Brain microvascular endothelial cell (primary cell): ENCODE data around the gene MAP1B.

Experiments
- DNase-seq: peaks from one replicate; pipeline ENCODE4 v3.0.0-alpha.2; 2020
- H3K27ac ChIP-seq: fragments of 250-450 bp; sonication (Bioruptor Pico); 2 replicates; pipeline ENCODE4 v1.5.1; 2020; ENCODE audit warnings: mild to moderate bottlenecking, moderate library complexity
- H3K27me3 ChIP-seq: fragments of 250-450 bp; sonication (Bioruptor Pico); replicated peaks from 2 replicates; pipeline ENCODE4 v1.5.1; 2020; ENCODE audit warnings: mild to moderate bottlenecking
- H3K36me3 ChIP-seq: fragments of 250-450 bp; sonication (Bioruptor Pico); replicated peaks from 2 replicates; pipeline ENCODE4 v1.5.1; 2020; ENCODE audit warnings: mild to moderate bottlenecking
- H3K4me3 ChIP-seq: 2 replicates; pipeline ENCODE4 v1.5.1; 2011; ENCODE audit warnings: low read depth, mild to moderate bottlenecking, control low read depth, low read length, moderate library complexity
- CTCF ChIP-seq: IDR thresholded peaks from 2 replicates; pipeline ENCODE4 v1.5.1; 2011; ENCODE audit warnings: low read depth, mild to moderate bottlenecking, moderate library complexity, low read length, control low read depth, inconsistent platforms; ENCODE audit errors: missing control alignments
- in situ Hi-C: cut with HindIII; loops from 2 replicates; pipeline ENCODE4 v1.10.0; 2017; ENCODE audit warnings: low sequenced_read_pairs, low pct_ligation_motif_present

Gene MAP1B

GRCh38 chr5:72202331-72202825 lies 95.1 kb downstream of the MAP1B start:
- Histone ChIP-seq H3K27me3 (no peaks in the 10 kb centered on the region), H3K36me3 (peaks cover 80% of the 10 kb centered on the region), H3K27ac (no peak overlapping the region), H3K4me3 (no peak overlapping the region)
- in situ Hi-C loops: no loop called here
- DNase-seq: no peak
- no peak for TF ChIP-seq CTCF

GRCh38 chr5:72203251-72203845 lies 96.1 kb downstream of the MAP1B start:
- H3K36me3 ChIP-seq: peaks cover 75% of the 10 kb centered on the region
- peak; percentile 25 for DNase-seq
- no peak for TF ChIP-seq CTCF
- H3K27ac ChIP-seq: peak overlapping the region; percentile 12
- in situ Hi-C loops: no loop called here
- no peaks in the 10 kb centered on the region for H3K27me3 ChIP-seq
- H3K4me3 ChIP-seq: no peak overlapping the region

DNA sequence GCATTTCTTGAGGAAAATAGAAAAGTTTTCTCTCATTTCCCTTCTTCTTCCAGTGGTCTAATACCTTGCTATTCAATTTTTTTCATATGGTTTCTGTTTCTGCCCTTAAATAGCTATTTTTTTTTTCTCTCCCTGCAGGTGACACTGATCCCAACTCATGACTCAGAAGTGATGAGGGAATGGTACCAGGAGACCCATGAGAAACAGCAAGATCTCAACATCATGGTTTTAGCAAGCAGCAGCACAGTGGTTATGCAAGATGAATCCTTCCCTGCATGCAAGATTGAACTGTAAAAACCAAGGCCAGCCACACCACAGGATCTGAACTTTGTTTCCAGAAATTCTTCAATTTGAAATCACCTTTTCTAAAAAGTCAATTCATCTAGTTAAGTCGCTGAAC lies 97.7 kb downstream of the MAP1B start:
- in situ Hi-C loops: no loop called here
- Histone ChIP-seq H3K4me3 (no peak overlapping the region), H3K36me3 (peaks cover 68% of the 10 kb centered on the region), H3K27me3 (no peaks in the 10 kb centered on the region), H3K27ac (peak overlapping the region; percentile 39)
- TF ChIP-seq CTCF: no peak
- no peak for DNase-seq

- DNase-seq: no peak
- TF ChIP-seq CTCF: no peak
- in situ Hi-C loops: no loop called here
These were observed 98.2 kb downstream of the MAP1B start for GRCh38 chr5:72205431-72206009.

DNA sequence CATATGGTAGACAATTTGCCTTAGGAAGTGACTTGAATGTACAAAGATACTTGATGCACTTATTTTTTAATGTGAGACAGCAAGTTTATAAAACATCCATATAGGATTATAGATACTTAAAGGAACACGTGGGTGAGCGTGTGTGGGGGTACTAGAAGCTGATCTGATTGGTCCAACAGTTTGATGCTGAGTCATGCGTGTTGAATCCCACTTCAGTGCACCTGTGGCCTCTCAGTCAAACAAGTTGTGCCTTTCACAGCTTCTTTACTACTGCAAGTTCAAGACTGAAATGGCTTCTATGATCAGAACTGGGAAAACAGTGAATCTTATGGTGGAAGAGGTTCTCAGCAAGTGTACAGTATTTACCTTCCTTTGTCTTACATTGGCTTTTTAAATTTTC lies 98.9 kb downstream of the MAP1B start:
- DNase-seq: no peak
- in situ Hi-C loops: no loop called here
- no peak overlapping the region for H3K4me3 ChIP-seq
- no peak for TF ChIP-seq CTCF
- H3K27me3 ChIP-seq: no peaks in the 10 kb centered on the region
- peaks cover 60% of the 10 kb centered on the region for H3K36me3 ChIP-seq
- no peak overlapping the region for H3K27ac ChIP-seq

More at GRCh38 chr5:72205431-72206009, 98.2 kb downstream of the MAP1B start:
- H3K36me3 ChIP-seq: peaks cover 64% of the 10 kb centered on the region
- H3K27me3 ChIP-seq: no peaks in the 10 kb centered on the region
- H3K27ac ChIP-seq: peak overlapping the region; percentile 39
- no peak overlapping the region for H3K4me3 ChIP-seq
